Measurements from ENCODE around the gene FAH.

DNA sequence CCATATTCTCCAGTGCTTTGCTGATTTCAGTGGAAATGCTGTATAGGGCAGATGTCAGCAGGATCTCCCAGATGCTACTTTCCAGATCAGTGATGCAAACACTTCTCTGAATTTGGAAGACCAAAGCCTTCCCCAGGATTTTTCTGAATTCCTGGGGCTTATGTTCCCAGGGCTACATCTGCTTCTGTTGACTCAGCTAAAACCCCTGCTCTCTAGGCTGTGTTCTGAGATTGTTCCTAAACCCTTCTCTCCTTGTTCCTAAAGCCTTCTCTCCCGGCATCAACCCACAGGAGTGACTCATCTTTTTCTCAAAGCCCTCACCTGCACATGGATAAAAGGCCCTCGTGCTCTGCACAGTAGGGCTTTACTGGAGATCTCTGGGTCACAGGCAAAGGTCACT is 35.5 kb downstream of the FAH start:
- TF ChIP-seq, protein P1, sequence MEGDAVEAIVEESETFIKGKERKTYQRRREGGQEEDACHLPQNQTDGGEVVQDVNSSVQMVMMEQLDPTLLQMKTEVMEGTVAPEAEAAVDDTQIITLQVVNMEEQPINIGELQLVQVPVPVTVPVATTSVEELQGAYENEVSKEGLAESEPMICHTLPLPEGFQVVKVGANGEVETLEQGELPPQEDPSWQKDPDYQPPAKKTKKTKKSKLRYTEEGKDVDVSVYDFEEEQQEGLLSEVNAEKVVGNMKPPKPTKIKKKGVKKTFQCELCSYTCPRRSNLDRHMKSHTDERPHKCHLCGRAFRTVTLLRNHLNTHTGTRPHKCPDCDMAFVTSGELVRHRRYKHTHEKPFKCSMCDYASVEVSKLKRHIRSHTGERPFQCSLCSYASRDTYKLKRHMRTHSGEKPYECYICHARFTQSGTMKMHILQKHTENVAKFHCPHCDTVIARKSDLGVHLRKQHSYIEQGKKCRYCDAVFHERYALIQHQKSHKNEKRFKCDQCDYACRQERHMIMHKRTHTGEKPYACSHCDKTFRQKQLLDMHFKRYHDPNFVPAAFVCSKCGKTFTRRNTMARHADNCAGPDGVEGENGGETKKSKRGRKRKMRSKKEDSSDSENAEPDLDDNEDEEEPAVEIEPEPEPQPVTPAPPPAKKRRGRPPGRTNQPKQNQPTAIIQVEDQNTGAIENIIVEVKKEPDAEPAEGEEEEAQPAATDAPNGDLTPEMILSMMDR (IDR thresholded peaks at IDR 0.05), result no peak
- TF ChIP-seq TCF7L2 (IDR thresholded peaks at IDR 0.05; ENCODE audit: low read depth, low read length), result no peak
- TF ChIP-seq, protein P2, sequence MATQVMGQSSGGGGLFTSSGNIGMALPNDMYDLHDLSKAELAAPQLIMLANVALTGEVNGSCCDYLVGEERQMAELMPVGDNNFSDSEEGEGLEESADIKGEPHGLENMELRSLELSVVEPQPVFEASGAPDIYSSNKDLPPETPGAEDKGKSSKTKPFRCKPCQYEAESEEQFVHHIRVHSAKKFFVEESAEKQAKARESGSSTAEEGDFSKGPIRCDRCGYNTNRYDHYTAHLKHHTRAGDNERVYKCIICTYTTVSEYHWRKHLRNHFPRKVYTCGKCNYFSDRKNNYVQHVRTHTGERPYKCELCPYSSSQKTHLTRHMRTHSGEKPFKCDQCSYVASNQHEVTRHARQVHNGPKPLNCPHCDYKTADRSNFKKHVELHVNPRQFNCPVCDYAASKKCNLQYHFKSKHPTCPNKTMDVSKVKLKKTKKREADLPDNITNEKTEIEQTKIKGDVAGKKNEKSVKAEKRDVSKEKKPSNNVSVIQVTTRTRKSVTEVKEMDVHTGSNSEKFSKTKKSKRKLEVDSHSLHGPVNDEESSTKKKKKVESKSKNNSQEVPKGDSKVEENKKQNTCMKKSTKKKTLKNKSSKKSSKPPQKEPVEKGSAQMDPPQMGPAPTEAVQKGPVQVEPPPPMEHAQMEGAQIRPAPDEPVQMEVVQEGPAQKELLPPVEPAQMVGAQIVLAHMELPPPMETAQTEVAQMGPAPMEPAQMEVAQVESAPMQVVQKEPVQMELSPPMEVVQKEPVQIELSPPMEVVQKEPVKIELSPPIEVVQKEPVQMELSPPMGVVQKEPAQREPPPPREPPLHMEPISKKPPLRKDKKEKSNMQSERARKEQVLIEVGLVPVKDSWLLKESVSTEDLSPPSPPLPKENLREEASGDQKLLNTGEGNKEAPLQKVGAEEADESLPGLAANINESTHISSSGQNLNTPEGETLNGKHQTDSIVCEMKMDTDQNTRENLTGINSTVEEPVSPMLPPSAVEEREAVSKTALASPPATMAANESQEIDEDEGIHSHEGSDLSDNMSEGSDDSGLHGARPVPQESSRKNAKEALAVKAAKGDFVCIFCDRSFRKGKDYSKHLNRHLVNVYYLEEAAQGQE (IDR thresholded peaks at IDR 0.05; ENCODE audit: insufficient read depth in 1 of 2, low read depth in 2 of 2, low read length in 1 of 2), result no peak
